Glutamatergic neuron (in vitro differentiated cells): ENCODE results near the gene FMOD. TPM values are rescaled to one million over a fixed set of nuclear protein-coding genes. Genes with fewer than 3 reads are reported as not detected.

ENCODE experiments used
- DNase-seq: peaks from one replicate; pipeline ENCODE4 v3.0.0; 2022
- H3K27ac Mint-ChIP-seq: one replicate; pipeline ENCODE4 v1.8.0; 2020; ENCODE audit warnings: mild to moderate bottlenecking, mixed read lengths, inconsistent platforms; ENCODE audit not compliant: unreplicated experiment
- H3K27me3 Mint-ChIP-seq: one replicate; pipeline ENCODE4 v1.8.0; 2020; ENCODE audit warnings: mild to moderate bottlenecking, moderate library complexity, mixed read lengths, inconsistent platforms; ENCODE audit not compliant: unreplicated experiment
- H3K36me3 Mint-ChIP-seq: one replicate; pipeline ENCODE4 v1.8.0; 2020; ENCODE audit warnings: mild to moderate bottlenecking, mixed read lengths, inconsistent platforms; ENCODE audit not compliant: unreplicated experiment
- H3K4me1 Mint-ChIP-seq: one replicate; pipeline ENCODE4 v1.8.0; 2020; ENCODE audit warnings: mild to moderate bottlenecking, low read depth, mixed read lengths, inconsistent platforms; ENCODE audit not compliant: unreplicated experiment
- H3K4me3 Mint-ChIP-seq: one replicate; pipeline ENCODE4 v1.8.0; 2020; ENCODE audit warnings: mild to moderate bottlenecking, mixed read lengths, inconsistent platforms; ENCODE audit not compliant: unreplicated experiment
- H3K9me3 Mint-ChIP-seq: one replicate; pipeline ENCODE4 v1.8.0; 2020; ENCODE audit warnings: mild to moderate bottlenecking, moderate library complexity, mixed read lengths, inconsistent platforms; ENCODE audit not compliant: unreplicated experiment
- CTCF ChIP-seq: fragments of 200-600 bp; sonication (generic); IDR thresholded peaks from one replicate; pipeline ENCODE4 v1.5.0; 2021; ENCODE audit not compliant: partially characterized antibody, unreplicated experiment
- total RNA-seq: library from RNA; stranded (reverse); fragmentation: NEBNext Ultra II Directional; extraction: Animal tissue kit (Norgen Biotek cat#: 25700); gene quantifications from one replicate; pipeline ENCODE4 v1.2.1, GENCODE V29; 2021; ENCODE audit not compliant: unreplicated experiment

Gene FMOD
- total RNA-seq, 1 donor from 2014 or later = not detected

- Mint-ChIP-seq H3K27ac (peak overlapping the region; percentile 97), H3K27me3 (peaks cover 15% of the 10 kb centered on the region), H3K4me3 (peak overlapping the region; percentile 46)
Observed at GRCh38 chr1:203323587-203323986, 27.3 kb downstream of the FMOD start.

GRCh38 chr1:203322500-203323179, 28.3 kb downstream of the FMOD start:
- peaks cover 61% of the 10 kb centered on the region for H3K4me1 Mint-ChIP-seq
- H3K9me3 Mint-ChIP-seq = peaks cover 13% of the 10 kb centered on the region
- peaks cover 11% of the 10 kb centered on the region for H3K27me3 Mint-ChIP-seq
- H3K36me3 Mint-ChIP-seq = no peaks in the 10 kb centered on the region
- no peak for DNase-seq
- peak overlapping the region; percentile 45 for H3K4me3 Mint-ChIP-seq
- no peak for TF ChIP-seq CTCF
- H3K27ac Mint-ChIP-seq = peak overlapping the region; percentile 6

More at GRCh38 chr1:203323587-203323986, 27.3 kb downstream of the FMOD start:
- peaks cover 69% of the 10 kb centered on the region for H3K4me1 Mint-ChIP-seq
- no peaks in the 10 kb centered on the region for H3K36me3 Mint-ChIP-seq
- TF ChIP-seq CTCF = no peak
- peaks cover 13% of the 10 kb centered on the region for H3K9me3 Mint-ChIP-seq
- DNase-seq = no peak

- no peak overlapping the region for H3K4me3 Mint-ChIP-seq
- H3K27ac Mint-ChIP-seq = peak overlapping the region; percentile 62
- no peak for DNase-seq
- peaks cover 11% of the 10 kb centered on the region for H3K27me3 Mint-ChIP-seq
- peaks cover 11% of the 10 kb centered on the region for H3K9me3 Mint-ChIP-seq
- H3K4me1 Mint-ChIP-seq = peaks cover 55% of the 10 kb centered on the region
- TF ChIP-seq CTCF = no peak
- no peaks in the 10 kb centered on the region for H3K36me3 Mint-ChIP-seq
Observed at GRCh38 chr1:203321273-203322052, 29.5 kb downstream of the FMOD start.

- Mint-ChIP-seq H3K36me3 (no peaks in the 10 kb centered on the region), H3K9me3 (peaks cover 5% of the 10 kb centered on the region), H3K4me1 (peaks cover 48% of the 10 kb centered on the region), H3K4me3 (peak overlapping the region; percentile 43), H3K27me3 (peaks cover 7% of the 10 kb centered on the region), H3K27ac (peak overlapping the region; percentile 60)
- no peak for DNase-seq
- no peak for TF ChIP-seq CTCF
Observed at GRCh38 chr1:203320591-203321272, 30.2 kb downstream of the FMOD start.

- TF ChIP-seq CTCF = no peak
- Mint-ChIP-seq H3K36me3 (no peaks in the 10 kb centered on the region), H3K27me3 (no peaks in the 10 kb centered on the region), H3K4me3 (no peak overlapping the region), H3K9me3 (peaks cover 4% of the 10 kb centered on the region), H3K4me1 (peaks cover 25% of the 10 kb centered on the region), H3K27ac (no peak overlapping the region)
- DNase-seq = no peak
Observed at GRCh38 chr1:203318229-203318517, 32.7 kb downstream of the FMOD start.
